ENCODE results near the gene CCL26.

Gene CCL26

GRCh38 chr7:75772081-75773077 lies at the start of gene CCL26:
Gene CCL26 (minus strand): TSS chr7:75772211. CDS start chr7:75772176, 35 bp downstream.
- no peak for ATAC-seq (ENCODE audit: low read depth)
- DNase-seq (ENCODE audit: low spot score in 2 of 2): no peak
- Mint-ChIP-seq H3K27ac (no peak within 1 kb of the TSS), H3K4me3 (no peak within 1 kb of the TSS), H3K9me3 (peaks cover 2% of the 10 kb centered on the region), H3K36me3 (no peaks in the 10 kb centered on the region), H3K4me1 (peaks cover 5% of the 10 kb centered on the region), H3K27me3 (peaks cover 5% of the 10 kb centered on the region)

DNA sequence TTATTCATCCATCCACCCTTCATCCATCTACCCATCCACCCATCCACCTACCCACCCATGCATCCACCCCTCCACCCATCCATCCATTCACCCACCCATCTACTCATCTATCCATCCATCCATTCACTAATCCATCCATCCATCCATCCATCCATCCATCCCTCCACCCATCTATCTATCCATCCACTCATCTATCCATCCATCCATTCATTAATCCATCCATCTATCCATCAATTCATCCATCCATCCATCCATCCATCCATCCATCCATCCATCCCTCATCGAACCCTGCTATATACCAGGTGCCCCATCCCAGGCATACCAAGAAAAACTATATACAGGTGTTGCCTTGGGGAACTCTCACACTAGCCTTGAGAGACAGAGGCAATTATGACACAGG lies 48.7 kb upstream of the CCL26 start:
- no peak overlapping the region for H3K4me3 Mint-ChIP-seq
- peaks cover 4% of the 10 kb centered on the region for H3K36me3 Mint-ChIP-seq
- DNase-seq (ENCODE audit: low spot score in 2 of 2) (no peak), ATAC-seq (ENCODE audit: low read depth) (no peak)
- H3K27me3 Mint-ChIP-seq: peaks cover 20% of the 10 kb centered on the region
- no peak overlapping the region for H3K27ac Mint-ChIP-seq
- no peaks in the 10 kb centered on the region for H3K4me1 Mint-ChIP-seq
- H3K9me3 Mint-ChIP-seq: peaks cover 4% of the 10 kb centered on the region

- H3K9me3 Mint-ChIP-seq: peaks cover 4% of the 10 kb centered on the region
These were observed 47.7 kb upstream of the CCL26 start for GRCh38 chr7:75819711-75820110.

DNA sequence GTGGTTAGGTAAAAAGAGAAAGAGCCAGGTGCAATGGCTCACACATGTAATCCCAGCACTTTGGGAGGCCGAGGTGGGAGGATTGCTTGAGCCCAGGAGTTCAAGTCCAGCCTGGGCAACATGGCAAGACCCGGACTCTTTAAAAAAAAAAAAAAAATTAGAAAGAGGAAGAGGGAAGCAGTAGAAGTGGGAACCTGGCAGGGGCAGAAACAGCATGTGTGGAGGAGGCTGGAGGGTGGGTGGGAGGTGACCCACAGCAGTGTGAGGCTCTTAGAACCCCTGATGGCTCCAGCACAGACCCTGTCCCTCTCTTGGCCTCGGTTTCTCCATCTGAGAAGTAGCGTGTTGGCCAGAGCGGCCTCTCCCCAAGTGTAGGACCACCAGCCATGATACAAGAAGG lies 46.5 kb upstream of the CCL26 start:
- no peaks in the 10 kb centered on the region for H3K4me1 Mint-ChIP-seq
- no peak for DNase-seq (ENCODE audit: low spot score in 2 of 2)
- H3K36me3 Mint-ChIP-seq: peaks cover 4% of the 10 kb centered on the region
- peaks cover 4% of the 10 kb centered on the region for H3K9me3 Mint-ChIP-seq
- H3K27ac Mint-ChIP-seq: no peak overlapping the region
- ATAC-seq (ENCODE audit: low read depth): no peak
- no peak overlapping the region for H3K4me3 Mint-ChIP-seq
- peaks cover 18% of the 10 kb centered on the region for H3K27me3 Mint-ChIP-seq

More at GRCh38 chr7:75819711-75820110, 47.7 kb upstream of the CCL26 start:
- DNase-seq (ENCODE audit: low spot score in 2 of 2) (no peak), ATAC-seq (ENCODE audit: low read depth) (no peak)
- Mint-ChIP-seq H3K27ac (no peak overlapping the region), H3K4me1 (no peaks in the 10 kb centered on the region), H3K27me3 (peaks cover 18% of the 10 kb centered on the region), H3K4me3 (no peak overlapping the region), H3K36me3 (peaks cover 4% of the 10 kb centered on the region)

- Mint-ChIP-seq H3K4me1 (no peaks in the 10 kb centered on the region), H3K27me3 (peaks cover 18% of the 10 kb centered on the region), H3K36me3 (peaks cover 4% of the 10 kb centered on the region), H3K4me3 (no peak overlapping the region), H3K9me3 (peaks cover 4% of the 10 kb centered on the region), H3K27ac (no peak overlapping the region)
- no peak for DNase-seq (ENCODE audit: low spot score in 2 of 2)
- no peak for ATAC-seq (ENCODE audit: low read depth)
These were observed 45.1 kb upstream of the CCL26 start for GRCh38 chr7:75817116-75817515.

DNA sequence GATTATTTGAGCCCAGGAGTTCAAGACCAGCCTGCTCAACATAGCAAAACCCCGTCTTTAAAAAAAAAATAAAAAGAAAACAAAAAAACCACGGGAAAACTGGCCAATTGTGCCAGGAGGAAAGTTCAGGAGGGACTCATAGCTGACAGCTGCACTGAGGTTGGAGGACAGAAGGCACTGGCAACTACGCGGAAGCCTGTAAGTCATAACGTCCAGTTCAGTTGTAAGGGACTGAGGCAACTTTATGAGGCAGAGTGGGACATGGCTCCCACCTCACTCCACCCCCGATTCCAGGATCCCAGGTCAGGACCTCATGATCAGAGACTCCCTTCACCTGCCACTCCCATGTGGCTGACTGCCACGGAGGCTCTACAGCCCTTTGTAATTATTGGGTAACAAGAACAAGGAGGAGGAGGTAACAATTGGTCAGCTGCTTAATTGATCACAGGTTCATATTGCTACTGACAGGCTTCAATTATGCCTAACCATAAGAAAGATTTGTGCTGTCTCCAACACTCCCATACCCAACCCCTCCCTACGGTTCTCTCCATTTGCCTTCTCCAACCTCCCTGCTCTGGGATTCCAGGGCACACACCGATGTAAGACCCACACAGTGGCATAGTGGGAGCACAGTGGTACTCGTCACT lies 43.5 kb upstream of the CCL26 start:
- H3K9me3 Mint-ChIP-seq: peaks cover under 1% of the 10 kb centered on the region
- ATAC-seq (ENCODE audit: low read depth): no peak
- no peak overlapping the region for H3K27ac Mint-ChIP-seq

DNA sequence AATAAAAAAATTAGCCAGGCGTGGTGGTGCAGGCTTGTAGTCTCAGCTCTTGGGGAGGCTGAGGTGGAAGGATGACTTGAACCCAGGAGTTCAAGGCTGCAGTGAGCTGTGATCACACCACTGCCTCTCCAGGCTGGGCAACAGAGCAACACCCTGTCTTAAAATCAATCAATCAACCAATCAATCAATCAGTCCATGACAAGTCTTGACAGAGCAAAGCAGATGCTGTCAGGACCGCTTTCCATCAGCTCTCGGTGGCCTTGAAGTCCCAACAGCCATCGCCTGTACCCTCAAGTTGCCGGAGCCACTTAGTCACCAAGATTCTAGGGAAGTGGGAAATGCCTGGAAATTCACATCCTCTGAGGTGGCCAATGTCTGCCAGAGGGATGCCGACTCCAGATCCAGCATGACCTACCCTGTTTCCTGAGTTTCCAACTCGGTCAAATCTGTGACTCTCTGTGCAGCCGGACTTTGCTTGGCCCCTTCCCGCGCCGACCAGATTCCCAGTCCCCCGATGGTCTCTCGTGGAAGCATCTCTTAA lies 42.5 kb upstream of the CCL26 start:
- DNase-seq (ENCODE audit: low spot score in 2 of 2) (no peak), ATAC-seq (ENCODE audit: low read depth) (no peak)
- no peak overlapping the region for H3K27ac Mint-ChIP-seq
- H3K27me3 Mint-ChIP-seq: peaks cover 9% of the 10 kb centered on the region
- H3K4me1 Mint-ChIP-seq: no peaks in the 10 kb centered on the region
- H3K9me3 Mint-ChIP-seq: no peaks in the 10 kb centered on the region
- H3K4me3 Mint-ChIP-seq: no peak overlapping the region
- no peaks in the 10 kb centered on the region for H3K36me3 Mint-ChIP-seq

More for the DNA sequence above, 43.5 kb upstream of the CCL26 start:
- Mint-ChIP-seq H3K36me3 (no peaks in the 10 kb centered on the region), H3K27me3 (peaks cover 10% of the 10 kb centered on the region), H3K4me3 (no peak overlapping the region), H3K4me1 (no peaks in the 10 kb centered on the region)
- DNase-seq (ENCODE audit: low spot score in 2 of 2): no peak

DNA sequence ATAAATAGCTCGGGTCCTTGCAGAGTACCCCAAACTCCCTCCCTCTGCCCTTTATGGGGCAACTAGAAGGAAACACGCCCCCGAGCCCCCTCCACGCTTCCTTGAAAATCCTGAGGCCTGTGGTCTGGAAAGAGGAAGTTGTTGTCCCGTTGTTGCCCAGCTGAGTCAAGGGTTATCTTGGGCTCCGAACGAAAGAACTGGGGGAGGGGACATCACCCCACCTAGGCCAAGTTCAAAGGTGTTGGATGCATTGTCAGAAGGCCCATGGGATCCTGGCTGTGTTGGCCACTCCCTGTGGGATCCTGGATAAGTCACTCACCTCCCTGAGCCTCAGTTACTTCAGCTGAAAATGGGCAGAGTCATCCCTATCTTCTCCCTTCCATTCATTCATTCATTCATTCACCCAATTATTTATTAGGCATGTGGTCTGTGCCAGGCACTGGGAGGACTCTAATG lies 41.8 kb upstream of the CCL26 start, which contains the start of gene CCL24:
TSS of gene CCL24 (minus strand) at position 26 of the 456 bp plus-strand sequence. CDS start 91 bp downstream, outside the sequence.
- ATAC-seq (ENCODE audit: low read depth) (no peak), DNase-seq (ENCODE audit: low spot score in 2 of 2) (no peak)
- Mint-ChIP-seq H3K36me3 (no peaks in the 10 kb centered on the region), H3K27ac (no peak within 1 kb of the TSS), H3K4me3 (no peak within 1 kb of the TSS), H3K9me3 (no peaks in the 10 kb centered on the region), H3K4me1 (no peaks in the 10 kb centered on the region), H3K27me3 (peaks cover 9% of the 10 kb centered on the region)

- Mint-ChIP-seq H3K4me3 (no peak overlapping the region), H3K4me1 (no peaks in the 10 kb centered on the region)
- DNase-seq (ENCODE audit: low spot score in 2 of 2): no peak
These were observed 41.1 kb upstream of the CCL26 start for GRCh38 chr7:75813084-75813483.

GRCh38 chr7:75811894-75812678 lies 40.1 kb upstream of the CCL26 start:
- H3K27ac Mint-ChIP-seq: no peak overlapping the region
- no peak overlapping the region for H3K4me3 Mint-ChIP-seq
- no peaks in the 10 kb centered on the region for H3K9me3 Mint-ChIP-seq
- no peaks in the 10 kb centered on the region for H3K36me3 Mint-ChIP-seq
- H3K4me1 Mint-ChIP-seq: no peaks in the 10 kb centered on the region
- H3K27me3 Mint-ChIP-seq: peaks cover 5% of the 10 kb centered on the region
- no peak for DNase-seq (ENCODE audit: low spot score in 2 of 2)
- no peak for ATAC-seq (ENCODE audit: low read depth)

More at GRCh38 chr7:75813084-75813483, 41.1 kb upstream of the CCL26 start:
- H3K36me3 Mint-ChIP-seq: no peaks in the 10 kb centered on the region
- no peak for ATAC-seq (ENCODE audit: low read depth)
- H3K9me3 Mint-ChIP-seq: no peaks in the 10 kb centered on the region
- H3K27ac Mint-ChIP-seq: no peak overlapping the region
- peaks cover 8% of the 10 kb centered on the region for H3K27me3 Mint-ChIP-seq

DNA sequence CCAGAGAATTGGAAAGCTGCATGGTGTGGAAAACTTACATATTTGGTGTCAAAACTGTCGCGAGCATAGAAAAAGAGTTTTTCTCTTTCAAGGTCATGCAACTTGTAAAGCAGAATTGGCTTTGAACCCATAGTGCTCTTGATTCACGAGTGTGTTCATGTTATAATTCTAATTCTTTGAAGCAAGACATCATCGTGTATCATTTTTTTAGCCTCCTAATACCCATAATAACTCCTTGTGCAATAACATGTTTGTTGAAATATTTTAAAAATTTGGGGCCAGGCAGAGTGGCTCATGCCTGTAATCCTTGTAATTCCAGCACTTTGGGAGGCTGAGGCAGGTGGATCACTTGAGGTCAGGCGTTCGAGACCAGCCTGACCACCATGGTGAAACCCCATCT lies 37.4 kb upstream of the CCL26 start:
- peaks cover 3% of the 10 kb centered on the region for H3K27me3 Mint-ChIP-seq
- peaks cover 3% of the 10 kb centered on the region for H3K36me3 Mint-ChIP-seq
- H3K9me3 Mint-ChIP-seq: peaks cover 6% of the 10 kb centered on the region
- ATAC-seq (ENCODE audit: low read depth): no peak
- no peak overlapping the region for H3K27ac Mint-ChIP-seq
- no peak overlapping the region for H3K4me3 Mint-ChIP-seq
- DNase-seq (ENCODE audit: low spot score in 2 of 2): no peak
- no peaks in the 10 kb centered on the region for H3K4me1 Mint-ChIP-seq

DNA sequence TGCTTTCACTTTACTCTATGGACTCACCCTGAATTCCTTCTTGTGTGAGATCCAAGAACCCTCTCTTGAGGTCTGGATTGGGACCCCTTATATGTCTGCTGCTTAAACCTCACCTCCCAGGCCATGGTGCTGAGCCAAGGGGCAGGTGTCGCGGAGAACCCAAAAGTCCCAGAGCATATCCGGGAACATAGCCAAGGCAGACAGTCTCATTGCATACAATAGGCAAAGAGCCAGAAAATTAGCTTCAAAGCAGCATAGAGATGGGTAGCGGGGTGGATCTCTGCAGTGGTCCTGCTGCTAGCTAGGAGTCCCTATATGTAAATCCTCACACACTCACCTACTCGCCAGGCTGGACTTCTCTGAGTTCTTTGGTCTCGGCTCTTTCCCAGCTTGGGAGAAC lies 36.1 kb upstream of the CCL26 start:
- DNase-seq (ENCODE audit: low spot score in 2 of 2) (no peak), ATAC-seq (ENCODE audit: low read depth) (no peak)
- peaks cover 7% of the 10 kb centered on the region for H3K27me3 Mint-ChIP-seq
- H3K9me3 Mint-ChIP-seq: peaks cover 6% of the 10 kb centered on the region
- no peak overlapping the region for H3K27ac Mint-ChIP-seq
- H3K4me3 Mint-ChIP-seq: no peak overlapping the region
- H3K4me1 Mint-ChIP-seq: peaks cover 2% of the 10 kb centered on the region
- peaks cover 3% of the 10 kb centered on the region for H3K36me3 Mint-ChIP-seq

DNA sequence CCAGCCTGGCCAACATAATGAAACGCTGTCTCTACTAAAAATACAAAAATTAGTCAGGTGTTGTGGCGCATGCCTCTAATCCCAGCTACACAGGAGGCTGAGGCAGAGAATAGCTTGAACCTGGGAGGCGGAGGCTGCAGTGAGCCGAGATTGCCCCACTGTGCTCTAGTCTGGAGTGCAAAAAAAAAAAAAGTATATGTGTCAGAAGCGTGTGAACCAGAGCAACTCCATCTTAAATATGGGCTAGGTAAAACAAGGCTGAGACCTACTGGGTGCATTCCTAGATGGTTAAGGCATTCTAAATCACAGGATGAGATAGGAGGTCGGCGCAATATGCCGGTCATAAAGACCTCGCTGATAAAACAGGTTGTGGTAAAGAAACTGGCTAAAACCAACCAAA lies 35.4 kb upstream of the CCL26 start:
- H3K36me3 Mint-ChIP-seq: peaks cover 3% of the 10 kb centered on the region
- H3K4me1 Mint-ChIP-seq: peaks cover 2% of the 10 kb centered on the region
- ATAC-seq (ENCODE audit: low read depth) (no peak), DNase-seq (ENCODE audit: low spot score in 2 of 2) (no peak)
- peaks cover 6% of the 10 kb centered on the region for H3K9me3 Mint-ChIP-seq
- peaks cover 7% of the 10 kb centered on the region for H3K27me3 Mint-ChIP-seq
- no peak overlapping the region for H3K4me3 Mint-ChIP-seq
- no peak overlapping the region for H3K27ac Mint-ChIP-seq

Measured in memory B cell (primary cell).